Ascending aorta (tissue), 2 donors: Measurements from ENCODE around the gene CADM2. TPM values are rescaled to one million over a fixed set of nuclear protein-coding genes. Genes with fewer than 3 reads are reported as not detected.

Source experiments
- DNase-seq, 2 donors: peaks; one replicate each; pipeline ENCODE4 v3.0.0-alpha.2; 2019; ENCODE audit warnings: low spot score in 2 of 2
- H3K27ac ChIP-seq, 2 donors: fragments of 200-600 bp; sonication (generic); one replicate each; pipeline ENCODE4 v1.5.1; 2016 to 2017; ENCODE audit warnings: mild to moderate bottlenecking in 1 of 2
- H3K27me3 ChIP-seq: fragments of 200-600 bp; sonication (generic); one replicate; pipeline ENCODE4 v1.5.1; 2017
- H3K36me3 ChIP-seq, 2 donors: fragments of 200-600 bp; sonication (generic); one replicate each; pipeline ENCODE4 v1.5.1; 2016
- H3K4me1 ChIP-seq, 2 donors: fragments of 200-600 bp; sonication (generic); one replicate each; pipeline ENCODE4 v1.5.1; 2016 to 2017; ENCODE audit warnings: mild to moderate bottlenecking in 1 of 2
- H3K4me3 ChIP-seq, 2 donors: fragments of 200-600 bp; sonication (generic); one replicate each; pipeline ENCODE4 v1.5.1; 2016 to 2017; ENCODE audit warnings: mild to moderate bottlenecking in 1 of 2
- H3K9me3 ChIP-seq, 2 donors: fragments of 200-600 bp; sonication (generic); one replicate each; pipeline ENCODE4 v1.5.1; 2016
- CTCF ChIP-seq, 3 experiments: fragments of 200-600 bp in 2 of 3; fragments of 450-650 bp in 1 of 3; sonication (generic) in 2 of 3; IDR thresholded peaks; one replicate each; pipeline ENCODE4 v1.5.1; 2016 to 2019; ENCODE audit warnings: antibody characterized with exemption in 3 of 3, mild to moderate bottlenecking in 1 of 3, moderate library complexity in 1 of 3
- intact Hi-C: fragments of 100-400 bp; cut with DNase I; formaldehyde crosslinking; loops from one replicate; pipeline ENCODE4 v1.15.1; 2023
- total RNA-seq: library from RNA; depleted of rRNA; stranded (reverse); fragments of >200 nt; gene quantifications from one replicate; pipeline ENCODE4 v1.1.0, GENCODE V29; 2016

The CADM2 gene
- total RNA-seq, 1 donor from 2014 or later: 23.0 TPM

GRCh38 chr3:85709346-85709892, 750.6 kb downstream of the CADM2 start:
- intact Hi-C loops: no loop called here
- Histone ChIP-seq H3K27ac (no peak overlapping the region), H3K4me1 (no peaks in the 10 kb centered on the region), H3K27me3 (no peaks in the 10 kb centered on the region), H3K9me3 (no peaks in the 10 kb centered on the region), H3K4me3 (no peak overlapping the region), H3K36me3 (no peaks in the 10 kb centered on the region)
- DNase-seq: no peak
- no peak for TF ChIP-seq CTCF (IDR thresholded peaks at IDR 0.05)

GRCh38 chr3:85710490-85710889, 751.7 kb downstream of the CADM2 start:
- H3K4me3 ChIP-seq: no peak overlapping the region
- no peaks in the 10 kb centered on the region for H3K4me1 ChIP-seq
- no peaks in the 10 kb centered on the region for H3K9me3 ChIP-seq
- H3K27ac ChIP-seq: no peak overlapping the region
- no peaks in the 10 kb centered on the region for H3K27me3 ChIP-seq
- TF ChIP-seq CTCF (IDR thresholded peaks at IDR 0.05): no peak
- H3K36me3 ChIP-seq: no peaks in the 10 kb centered on the region
- intact Hi-C loops: no loop called here
- DNase-seq: no peak

- TF ChIP-seq CTCF (IDR thresholded peaks at IDR 0.05): no peak
Measured at GRCh38 chr3:85721409-85722145, 762.8 kb downstream of the CADM2 start.

GRCh38 chr3:85725809-85726208, 767.0 kb downstream of the CADM2 start:
- H3K27ac ChIP-seq: no peak overlapping the region
- no peaks in the 10 kb centered on the region for H3K36me3 ChIP-seq
- no peaks in the 10 kb centered on the region for H3K4me1 ChIP-seq
- no peaks in the 10 kb centered on the region for H3K9me3 ChIP-seq
- TF ChIP-seq CTCF (IDR thresholded peaks at IDR 0.05): no peak
- intact Hi-C loops: no loop called here
- H3K27me3 ChIP-seq: no peaks in the 10 kb centered on the region
- H3K4me3 ChIP-seq: no peak overlapping the region
- no peak for DNase-seq

More at GRCh38 chr3:85721409-85722145, 762.8 kb downstream of the CADM2 start:
- no peaks in the 10 kb centered on the region for H3K27me3 ChIP-seq
- no peak overlapping the region for H3K27ac ChIP-seq
- intact Hi-C loops: no loop called here
- no peaks in the 10 kb centered on the region for H3K36me3 ChIP-seq
- no peak for DNase-seq
- H3K4me1 ChIP-seq: no peaks in the 10 kb centered on the region
- no peak overlapping the region for H3K4me3 ChIP-seq
- H3K9me3 ChIP-seq: no peaks in the 10 kb centered on the region

GRCh38 chr3:85726241-85726640, 767.5 kb downstream of the CADM2 start:
- no peak overlapping the region for H3K27ac ChIP-seq
- H3K27me3 ChIP-seq: no peaks in the 10 kb centered on the region
- no peak for TF ChIP-seq CTCF (IDR thresholded peaks at IDR 0.05)
- no peak for DNase-seq
- no peaks in the 10 kb centered on the region for H3K4me1 ChIP-seq
- no peaks in the 10 kb centered on the region for H3K9me3 ChIP-seq
- intact Hi-C loops: no loop called here
- no peaks in the 10 kb centered on the region for H3K36me3 ChIP-seq
- no peak overlapping the region for H3K4me3 ChIP-seq
